IMR-90 (cell line): ENCODE data around the gene TTC39C. TPM values are rescaled to one million over a fixed set of nuclear protein-coding genes. Genes with fewer than 3 reads are reported as not detected.
A peak's percentile ranks its signal among the peaks of the same experiment; 100 is the strongest.

Experiments used
- ATAC-seq: fragments of 200-7000 bp; cut with Tn5 transposase; 2 replicates; pipeline ENCODE4 v1.9.1; 2020; ENCODE audit warnings: low read depth, mild to moderate bottlenecking, moderate library complexity
- BruUV-seq: library from RNA; stranded (reverse); fragments of 400-500 nt; replicated peaks from 2 replicates; lab custom pipeline; 2021; lab: Mats Ljungman, UMichigan
- CTCF ChIA-PET: fragments of 300-600 bp; formaldehyde crosslinking; extraction: SDS; loops from one replicate; lab custom pipeline; 2021; ENCODE audit warnings: antibody characterized with exemption; lab: Yijun Ruan, JAX
- POLR2A ChIA-PET: fragments of 300-600 bp; sonication (Branson Sonifier 250); formaldehyde crosslinking; loops from one replicate; lab custom pipeline; 2022; ENCODE audit warnings: antibody characterized with exemption; ENCODE audit not compliant: unreplicated experiment; lab: Charles Lee
- DNase-seq: peaks from one replicate; pipeline ENCODE4 v3.0.0; 2013
- H2AFZ ChIP-seq: replicated peaks from 2 replicates; pipeline ENCODE3; 2013; ENCODE audit warnings: low read length, mild to moderate bottlenecking; ENCODE audit not compliant: poor library complexity
- H2AK5ac ChIP-seq: 2 replicates; pipeline ENCODE4 v1.6.1; 2013; ENCODE audit warnings: low read depth, low read length, inconsistent platforms
- H2AK9ac ChIP-seq: replicated peaks from 2 replicates; pipeline ENCODE3; 2013; ENCODE audit warnings: mild to moderate bottlenecking, low read depth, low read length, moderate library complexity; ENCODE audit not compliant: poor library complexity
- H2BK120ac ChIP-seq: 2 replicates; pipeline ENCODE4 v1.6.1; 2013; ENCODE audit warnings: low read depth, low read length, inconsistent platforms
- H2BK15ac ChIP-seq: 3 replicates; pipeline ENCODE4 v1.6.1; 2013; ENCODE audit warnings: low read depth, low read length, inconsistent platforms
- H2BK20ac ChIP-seq: 2 replicates; pipeline ENCODE4 v1.6.1; 2013; ENCODE audit warnings: low read depth, mild to moderate bottlenecking, inconsistent platforms, low read length, moderate library complexity
- H2BK5ac ChIP-seq: 2 replicates; pipeline ENCODE4 v1.6.1; 2013; ENCODE audit warnings: mild to moderate bottlenecking, low read depth, low read length, inconsistent platforms; ENCODE audit not compliant: poor library complexity, severe bottlenecking
- H3K14ac ChIP-seq: replicated peaks from 2 replicates; pipeline ENCODE4 v1.6.1; 2013; ENCODE audit warnings: low read depth, low read length, inconsistent platforms
- H3K18ac ChIP-seq: 2 replicates; pipeline ENCODE4 v1.6.1; 2013; ENCODE audit warnings: low read depth, low read length, control low read depth
- H3K23ac ChIP-seq: 2 replicates; pipeline ENCODE4 v1.6.1; 2013; ENCODE audit warnings: low read depth, low read length, inconsistent platforms
- H3K27ac ChIP-seq: 2 replicates; pipeline ENCODE4 v1.5.1; 2013; ENCODE audit warnings: mild to moderate bottlenecking, control low read depth, low read length; ENCODE audit not compliant: insufficient read depth
- H3K27me3 ChIP-seq: 2 replicates; pipeline ENCODE4 v1.6.1; 2013; ENCODE audit warnings: low read length; ENCODE audit not compliant: control insufficient read depth, insufficient read depth
- H3K36me3 ChIP-seq: 2 replicates; pipeline ENCODE4 v1.6.1; 2013; ENCODE audit warnings: low read length, mixed read lengths; ENCODE audit not compliant: control insufficient read depth, insufficient read depth
- H3K4ac ChIP-seq: 2 replicates; pipeline ENCODE4 v1.6.1; 2013; ENCODE audit warnings: low read depth, low read length, inconsistent platforms
- H3K4me1 ChIP-seq: 2 replicates; pipeline ENCODE4 v1.6.1; 2013; ENCODE audit warnings: low read length, mixed read lengths; ENCODE audit not compliant: control insufficient read depth, insufficient read depth
- H3K4me2 ChIP-seq: 2 replicates; pipeline ENCODE4 v1.6.1; 2013; ENCODE audit warnings: low read depth, mild to moderate bottlenecking, control low read depth, low read length, moderate library complexity
- H3K4me3 ChIP-seq: 2 replicates; pipeline ENCODE4 v1.5.1; 2013; ENCODE audit warnings: low read depth, mild to moderate bottlenecking, control low read depth, low read length, moderate library complexity; ENCODE audit not compliant: insufficient read depth
- H3K56ac ChIP-seq: 2 replicates; pipeline ENCODE4 v1.6.1; 2013; ENCODE audit warnings: low read length, inconsistent platforms; ENCODE audit not compliant: insufficient read depth; ENCODE audit errors: extremely low read depth
- H3K79me1 ChIP-seq, 2 experiments: 2 replicates each; pipeline ENCODE4 v1.6.1; 2013; ENCODE audit warnings: low read length in 2 of 2, inconsistent platforms in 1 of 2, low read depth in 1 of 2
- H3K9ac ChIP-seq: 2 replicates; pipeline ENCODE4 v1.6.1; 2013; ENCODE audit warnings: low read depth, low read length, control low read depth
- H3K9me1 ChIP-seq: 2 replicates; pipeline ENCODE4 v1.6.1; 2013; ENCODE audit warnings: low read length, inconsistent platforms; ENCODE audit not compliant: insufficient read depth
- H3K9me3 ChIP-seq: 2 replicates; pipeline ENCODE4 v1.6.1; 2013; ENCODE audit warnings: low read length; ENCODE audit not compliant: control insufficient read depth, insufficient read depth
- H4K20me1 ChIP-seq: 2 replicates; pipeline ENCODE4 v1.6.1; 2013; ENCODE audit warnings: low read length, inconsistent platforms; ENCODE audit not compliant: insufficient read depth
- H4K5ac ChIP-seq: 2 replicates; pipeline ENCODE4 v1.6.1; 2013; ENCODE audit warnings: mild to moderate bottlenecking, low read depth, low read length, control low read depth
- H4K8ac ChIP-seq, 2 experiments: 2 replicates each; pipeline ENCODE4 v1.6.1; 2013; ENCODE audit warnings: low read depth in 2 of 2, low read length in 2 of 2, control low read depth in 1 of 2, inconsistent platforms in 1 of 2
- H4K91ac ChIP-seq: 2 replicates; pipeline ENCODE4 v1.6.1; 2013; ENCODE audit warnings: low read depth, low read length, inconsistent platforms; ENCODE audit not compliant: insufficient read depth
- BHLHE40 ChIP-seq: fragments of 150-350 bp; IDR thresholded peaks from 2 replicates; pipeline ENCODE4 v1.6.1; 2016; ENCODE audit warnings: mild to moderate bottlenecking, low read depth, low read length
- CHD1 ChIP-seq: IDR thresholded peaks from 2 replicates; pipeline ENCODE4 v1.6.1; 2012; ENCODE audit warnings: low read depth, low read length, improper control_type of control experiment
- CTCF ChIP-seq: conservative IDR thresholded peaks from 2 replicates; pipeline ENCODE4 v1.5.1; 2012; ENCODE audit warnings: mild to moderate bottlenecking, low read depth, low read length, improper control_type of control experiment
- FOS ChIP-seq: fragments of 150-350 bp; IDR thresholded peaks from 2 replicates; pipeline ENCODE4 v1.6.1; 2016; ENCODE audit warnings: low read depth, low read length
- MAFK ChIP-seq: IDR thresholded peaks from 2 replicates; pipeline ENCODE4 v1.6.1; 2012; ENCODE audit warnings: low read depth, low read length, improper control_type of control experiment
- MXI1 ChIP-seq: IDR thresholded peaks from 2 replicates; pipeline ENCODE4 v1.6.1; 2012; ENCODE audit warnings: low read depth, mild to moderate bottlenecking, low read length, moderate library complexity, borderline replicate concordance
- NFE2L2 ChIP-seq: fragments of 150-350 bp; IDR thresholded peaks from 2 replicates; pipeline ENCODE4 v1.6.1; 2016; ENCODE audit warnings: low read depth, mild to moderate bottlenecking, low read length
- POLR2A ChIP-seq: IDR thresholded peaks from 2 replicates; pipeline ENCODE4 v1.6.1; 2012; ENCODE audit warnings: mild to moderate bottlenecking, low read depth, low read length
- RAD21 ChIP-seq: IDR thresholded peaks from 2 replicates; pipeline ENCODE4 v1.6.1; 2012; ENCODE audit warnings: low read length, improper control_type of control experiment
- RCOR1 ChIP-seq: IDR thresholded peaks from 2 replicates; pipeline ENCODE4 v1.6.1; 2012; ENCODE audit warnings: mild to moderate bottlenecking, low read length, improper control_type of control experiment; ENCODE audit not compliant: insufficient replicate concordance
- RFX5 ChIP-seq: IDR thresholded peaks from 2 replicates; pipeline ENCODE4 v1.8.0; 2012; ENCODE audit warnings: low read depth, mild to moderate bottlenecking, low read length, moderate library complexity
- SMC3 ChIP-seq: fragments of 150-350 bp; IDR thresholded peaks from 2 replicates; pipeline ENCODE4 v1.6.1; 2016; ENCODE audit warnings: low read depth, mild to moderate bottlenecking, antibody characterized with exemption, low read length, moderate library complexity
- WGBS, 2 experiments: methylation state at CpG; one replicate each; pipeline versions ENCODE4 v1.1.5 to v1.1.7; 2013; ENCODE audit warnings: missing lambda C conversion rate in 2 of 2; ENCODE audit not compliant: insufficient read length in 1 of 2; ENCODE audit errors: extremely low coverage in 2 of 2; 5-methylcytosine and 5-hydroxymethylcytosine counted together
- dilution Hi-C: fragments of 300-500 bp; cut with HindIII; formaldehyde crosslinking; loops from one replicate; pipeline ENCODE4 v1.14.3; 2018; ENCODE audit warnings: low sequenced_read_pairs; ENCODE audit not compliant: unreplicated experiment
- in situ Hi-C: fragments of 300-500 bp; cut with MboI; formaldehyde crosslinking; loops from 3 replicates; pipeline ENCODE4 v1.14.3; 2019; ENCODE audit warnings: low sequenced_read_pairs, inconsistent platforms, mixed read lengths
- intact Hi-C: fragments of 100-400 bp; cut with micrococcal nuclease; formaldehyde crosslinking; loops from 2 replicates; pipeline ENCODE4 v1.10.0; 2022
- polyA plus RNA-seq, 3 experiments: library from polyadenylated mRNA; depleted of rRNA; stranded (reverse); fragments of >200 nt; gene quantifications; 2 replicates each; pipeline ENCODE4 v1.2.3, GENCODE V29; 2012; ENCODE audit warnings: low replicate concordance in 1 of 3
- total RNA-seq: library from RNA; depleted of rRNA; stranded (reverse); fragments of >200 nt; gene quantifications from 2 replicates; pipeline ENCODE4 v1.2.3, GENCODE V29; 2012
- TF ChIP-seq, protein P1 (sequence below): fragments of 150-350 bp; IDR thresholded peaks from 2 replicates; pipeline ENCODE4 v1.6.1; 2016; ENCODE audit warnings: low read depth, mild to moderate bottlenecking, low read length, moderate library complexity, borderline replicate concordance
- TF ChIP-seq, protein P2 (sequence below): fragments of 150-350 bp; IDR thresholded peaks from 2 replicates; pipeline ENCODE4 v1.6.1; 2017; ENCODE audit warnings: mild to moderate bottlenecking, antibody characterized with exemption, low read length, low read depth

Gene TTC39C
- total and polyA plus RNA-seq, 2 of the 4 experiments (the other 2 are of a cell fraction): 8.0 to 20.8 TPM

DNA sequence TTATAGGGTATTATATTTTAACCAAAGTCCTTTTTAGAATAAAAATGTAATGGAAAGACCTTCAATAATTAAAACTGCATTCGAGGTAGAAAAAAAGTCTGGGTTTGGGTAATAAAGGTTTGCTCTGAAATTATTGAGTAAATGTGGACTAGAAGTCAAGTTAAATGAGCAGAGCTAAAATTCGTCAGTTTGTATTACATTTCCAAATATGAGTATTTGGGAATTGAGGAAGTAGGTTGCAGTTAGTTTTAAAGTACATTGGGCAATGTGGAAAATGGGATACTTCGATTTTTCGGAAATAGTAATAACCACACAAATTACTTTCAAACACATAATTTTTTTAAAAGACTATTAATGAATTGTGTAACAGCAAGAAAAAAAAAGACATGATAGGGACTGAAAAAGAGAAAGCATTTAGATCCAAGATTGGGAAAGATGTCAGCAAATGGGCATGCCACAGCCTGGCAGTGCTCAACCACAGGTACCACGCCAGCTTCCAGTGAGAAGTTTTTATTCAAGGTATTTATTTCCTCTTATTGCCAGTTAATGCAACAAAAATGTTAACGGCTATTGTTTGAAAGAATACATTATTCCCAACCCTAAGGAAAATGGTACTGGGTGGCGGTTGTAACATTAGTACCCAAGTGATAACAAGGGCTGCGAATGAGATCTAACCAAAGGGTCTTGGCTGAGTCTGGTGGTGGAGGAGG is 50.0 kb downstream of the TTC39C start:
- Histone ChIP-seq H3K18ac (no peak overlapping the region), H3K9me1 (peaks cover 12% of the 10 kb centered on the region), H2AFZ (no peak overlapping the region), H3K79me1 (peaks cover 17 to 34% of the 10 kb centered on the region in 2 experiments; a peak in 3 of 4 replicates), H3K4me3 (no peak overlapping the region), H2AK9ac (no peak overlapping the region), H2BK120ac (no peak overlapping the region), H3K23ac (no peak overlapping the region), H2BK15ac (no peak overlapping the region), H2BK5ac (no peak overlapping the region), H3K27ac (no peak overlapping the region), H4K5ac (no peak overlapping the region), H2AK5ac (peak overlapping the region; percentile 17; the same call in 1 of the 2 replicates), H3K4ac (no peak overlapping the region), H2BK20ac (no peak overlapping the region), H3K56ac (no peak overlapping the region), H4K8ac (no peak overlapping the region), H4K20me1 (peaks cover 16% of the 10 kb centered on the region; the same call in 1 of the 2 replicates), H3K4me2 (no peak overlapping the region), H3K9me3 (no peaks in the 10 kb centered on the region), H3K27me3 (no peaks in the 10 kb centered on the region), H4K91ac (no peak overlapping the region), H3K9ac (no peak overlapping the region), H3K4me1 (peaks cover 6% of the 10 kb centered on the region), H3K36me3 (peaks cover 10% of the 10 kb centered on the region), H3K14ac (no peak overlapping the region)
- intact Hi-C loops: no loop called here
- dilution Hi-C loops: no loop called here
- no peak for DNase-seq
- ChIA-PET CTCF (no interaction called here), POLR2A (no interaction called here)
- BruUV-seq: no TSS peak
- WGBS, 2 experiments: 100% methylated on average over 3 of the region's 8 CpGs; no CpG with 5 or more reads in 1 of the 2 experiments
- TF ChIP-seq MAFK (no peak), RCOR1 (no peak), SMC3 (no peak), CTCF (no peak), RFX5 (no peak), POLR2A (no peak), MXI1 (no peak), FOS (no peak), BHLHE40 (no peak), RAD21 (no peak), CHD1 (no peak), NFE2L2 (no peak)
- TF ChIP-seq, protein P1, sequence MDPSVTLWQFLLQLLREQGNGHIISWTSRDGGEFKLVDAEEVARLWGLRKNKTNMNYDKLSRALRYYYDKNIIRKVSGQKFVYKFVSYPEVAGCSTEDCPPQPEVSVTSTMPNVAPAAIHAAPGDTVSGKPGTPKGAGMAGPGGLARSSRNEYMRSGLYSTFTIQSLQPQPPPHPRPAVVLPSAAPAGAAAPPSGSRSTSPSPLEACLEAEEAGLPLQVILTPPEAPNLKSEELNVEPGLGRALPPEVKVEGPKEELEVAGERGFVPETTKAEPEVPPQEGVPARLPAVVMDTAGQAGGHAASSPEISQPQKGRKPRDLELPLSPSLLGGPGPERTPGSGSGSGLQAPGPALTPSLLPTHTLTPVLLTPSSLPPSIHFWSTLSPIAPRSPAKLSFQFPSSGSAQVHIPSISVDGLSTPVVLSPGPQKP: no peak
- TF ChIP-seq, protein P2, sequence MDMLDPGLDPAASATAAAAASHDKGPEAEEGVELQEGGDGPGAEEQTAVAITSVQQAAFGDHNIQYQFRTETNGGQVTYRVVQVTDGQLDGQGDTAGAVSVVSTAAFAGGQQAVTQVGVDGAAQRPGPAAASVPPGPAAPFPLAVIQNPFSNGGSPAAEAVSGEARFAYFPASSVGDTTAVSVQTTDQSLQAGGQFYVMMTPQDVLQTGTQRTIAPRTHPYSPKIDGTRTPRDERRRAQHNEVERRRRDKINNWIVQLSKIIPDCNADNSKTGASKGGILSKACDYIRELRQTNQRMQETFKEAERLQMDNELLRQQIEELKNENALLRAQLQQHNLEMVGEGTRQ: no peak
- ATAC-seq: no peak
- in situ Hi-C loops: no loop called here
